Adrenal gland (tissue), 12 donors: Measurements from ENCODE around the gene YY1. TPM values are rescaled to one million over a fixed set of nuclear protein-coding genes. Genes with fewer than 3 reads are reported as not detected.

Experiments
- DNase-seq, 7 donors: peaks; one replicate each; pipeline ENCODE4 v3.0.0-alpha.2; 2019 to 2020
- H3K27ac ChIP-seq, 5 donors: fragments of 200-600 bp; sonication (generic) in 4 of 5; 1 replicate in 3 of 5; 2 replicates in 2 of 5; pipeline versions ENCODE4 v1.5.1 to v1.8.0; 2016 to 2020; ENCODE audit warnings: mild to moderate bottlenecking in 1 of 5
- H3K27me3 ChIP-seq: fragments of 200-600 bp; 2 replicates; pipeline ENCODE4 v1.8.0; 2021
- H3K36me3 ChIP-seq, 2 donors: fragments of 200-600 bp; replicated peaks in 1 of 2; 1 replicate in 1 of 2; 2 replicates in 1 of 2; pipeline versions ENCODE4 v1.5.1 to v1.8.0; 2018 to 2022
- H3K4me1 ChIP-seq, 2 donors: fragments of 200-600 bp; replicated peaks in 1 of 2; 1 replicate in 1 of 2; 2 replicates in 1 of 2; pipeline versions ENCODE4 v1.5.1 to v1.8.0; 2018 to 2021
- H3K4me3 ChIP-seq, 4 donors: fragments of 200-600 bp; sonication (generic) in 3 of 4; one replicate each; pipeline ENCODE4 v1.5.1; 2016 to 2018
- H3K9me3 ChIP-seq, 3 donors: fragments of 200-600 bp; sonication (generic) in 1 of 3; replicated peaks in 1 of 3; 1 replicate in 2 of 3; 2 replicates in 1 of 3; pipeline versions ENCODE4 v1.5.1 to v1.8.0; 2016 to 2021
- CTCF ChIP-seq, 6 experiments: fragments of 450-650 bp in 4 of 6; fragments of 200-600 bp in 2 of 6; sonication (generic) in 1 of 6; IDR thresholded peaks; 1 replicate in 5 of 6; 2 replicates in 1 of 6; pipeline versions ENCODE4 v1.5.1 to v1.8.0; 2016 to 2021; ENCODE audit warnings: antibody characterized with exemption in 6 of 6, mild to moderate bottlenecking in 2 of 6, moderate library complexity in 1 of 6
- POLR2A ChIP-seq, 2 donors: fragments of 450-650 bp; IDR thresholded peaks; one replicate each; pipeline ENCODE4 v1.6.1; 2017; ENCODE audit warnings: antibody characterized with exemption in 2 of 2, mild to moderate bottlenecking in 2 of 2, moderate library complexity in 1 of 2
- WGBS, 4 donors: extraction: QIAGEN DNeasy Blood & Tissue Kit in 2 of 4; methylation state at CpG; one replicate each; pipeline versions ENCODE4 v1.1.5 to v1.1.7; 2013 to 2017; 5-methylcytosine and 5-hydroxymethylcytosine counted together
- intact Hi-C, 2 donors: fragments of 100-400 bp; cut with DNase I; formaldehyde crosslinking; loops; one replicate each; pipeline versions ENCODE4 v1.14.1 to v1.15.0; 2022 to 2023
- polyA plus RNA-seq, 3 donors: library from polyadenylated mRNA; stranded (reverse); fragments of 200-250 nt in 2 of 3; fragments of 350-450 nt in 1 of 3; fragmentation: Illumina TruSeq in 1 of 3; extraction: RNeasy Lipid Tissue Mini Kit (QIAGEN cat#74804) in 1 of 3; gene quantifications; one replicate each; pipeline ENCODE4 v1.2.3, GENCODE V29; 2013 to 2014
- total RNA-seq, 9 donors: library from RNA; depleted of rRNA in 4 of 9; stranded (reverse); fragments of >200 nt in 4 of 9; fragments of 120-200 nt in 1 of 9; fragmentation: NEBNext Ultra II Directional in 1 of 9; extraction: Animal tissue kit (Norgen Biotek cat#: 25700) in 1 of 9; gene quantifications; one replicate each; pipeline versions ENCODE4 v1.1.0 to v1.2.4, GENCODE V29; 2013 to 2023
- donor health status: healthy with polysubstance abuse.
- donor health status: Bipolar disorder and iron deficiency.
- donor health status: DM: yes; HTN: yes; CAD: no.
- donor health status: DM: no; HTN: no; CAD: no.
- donor health status: DM: no; HTN: no; CAD: no.
- donor health status: DM: yes; HTN: yes; CAD: no.

YY1 gene
- total and polyA plus RNA-seq, 12 donors: 20.1 to 79.7 (median 52.4) TPM

- TF ChIP-seq POLR2A (IDR thresholded peaks at IDR 0.05) (no peak), CTCF (IDR thresholded peaks at IDR 0.05) (no peak)
- H3K4me3 ChIP-seq: no peak overlapping the region
- H3K27ac ChIP-seq: no peak overlapping the region
- H3K36me3 ChIP-seq: no peaks in the 10 kb centered on the region
- no peaks in the 10 kb centered on the region for H3K9me3 ChIP-seq
- intact Hi-C loops: no loop called here
- WGBS, 4 donors: 91 to 94% (median 92%) methylated on average over 6 of the region's 6 CpGs
- DNase-seq: no peak
- H3K27me3 ChIP-seq: no peaks in the 10 kb centered on the region
- peaks cover 6 to 14% of the 10 kb centered on the region in 2 donors for H3K4me1 ChIP-seq
Observed at GRCh38 chr14:100314724-100315123, 75.8 kb downstream of the YY1 start.

DNA sequence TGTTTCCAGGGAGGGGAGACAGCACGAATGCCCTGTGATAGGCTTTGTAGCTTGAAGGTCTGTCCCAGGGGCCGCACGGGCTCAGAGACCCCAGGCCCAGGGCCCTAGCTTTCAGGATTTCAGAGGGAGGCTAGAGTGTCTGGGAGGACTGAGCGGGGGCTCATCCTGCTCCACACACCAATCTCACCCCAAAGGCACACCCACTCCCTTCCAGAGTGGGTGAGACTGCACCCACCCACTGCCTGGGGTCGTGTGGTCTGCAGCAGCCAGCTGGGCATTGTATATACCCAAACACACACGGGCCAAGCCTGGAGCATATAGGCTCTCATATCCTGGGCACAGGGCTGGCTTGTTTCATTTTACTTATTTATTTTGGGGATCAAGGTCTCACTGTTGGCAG, 78.4 kb downstream of the YY1 start:
- DNase-seq: no peak
- WGBS, 4 donors: 82 to 85% (median 83%) methylated on average over 4 to 6 of the region's 6 CpGs
- Histone ChIP-seq H3K27ac (peak overlapping the region in 1 of 5 donors; percentile 80), H3K4me1 (peaks cover 6 to 14% of the 10 kb centered on the region in 2 donors), H3K4me3 (no peak overlapping the region), H3K27me3 (no peaks in the 10 kb centered on the region), H3K36me3 (no peaks in the 10 kb centered on the region), H3K9me3 (no peaks in the 10 kb centered on the region)
- intact Hi-C loops: no loop called here
- TF ChIP-seq CTCF (IDR thresholded peaks at IDR 0.05) (no peak), POLR2A (IDR thresholded peaks at IDR 0.05) (no peak)

- H3K27ac ChIP-seq: peak overlapping the region in 3 of 5 donors; percentile 23 to 80 (median 63)
- DNase-seq: peak; percentile 69 to 83 (median 79)
- TF ChIP-seq POLR2A (IDR thresholded peaks at IDR 0.05) (no peak), CTCF (IDR thresholded peaks at IDR 0.05) (peak; percentile 64 to 87 (median 77))
- intact Hi-C loops: no loop called here
- WGBS, 4 donors: 26 to 32% (median 31%) methylated on average over 25 to 40 of the region's 40 CpGs
- H3K9me3 ChIP-seq: no peaks in the 10 kb centered on the region
- no peaks in the 10 kb centered on the region for H3K36me3 ChIP-seq
- H3K4me3 ChIP-seq: peak overlapping the region in 2 of 4 donors; percentile 8 to 65
- no peaks in the 10 kb centered on the region for H3K27me3 ChIP-seq
- peaks cover 6 to 14% of the 10 kb centered on the region in 2 donors for H3K4me1 ChIP-seq
Observed at GRCh38 chr14:100317912-100318808, 79.2 kb downstream of the YY1 start.

- Histone ChIP-seq H3K27me3 (no peaks in the 10 kb centered on the region), H3K4me3 (no peak overlapping the region), H3K4me1 (peaks cover 6 to 14% of the 10 kb centered on the region in 2 donors), H3K36me3 (no peaks in the 10 kb centered on the region), H3K9me3 (no peaks in the 10 kb centered on the region), H3K27ac (no peak overlapping the region)
- intact Hi-C loops: no loop called here
- 90 to 93% (median 92%) methylated on average over 12 of the region's 12 CpGs for WGBS, 4 donors
- TF ChIP-seq CTCF (IDR thresholded peaks at IDR 0.05): no peak
- no peak for TF ChIP-seq POLR2A (IDR thresholded peaks at IDR 0.05)
- DNase-seq: no peak
Observed at GRCh38 chr14:100320157-100320856, 81.4 kb downstream of the YY1 start.
